NCI-H2029 treated with DMSO at 0.1 percent for 48 hours (cell line): ENCODE results near the gene ELP5.

ENCODE experiments used
- DNase-seq: peaks from one replicate; lab custom pipeline; 2025; lab: John Stamatoyannopoulos, UW

ELP5 gene

GRCh38 chr17:7285679-7286078 is 33.7 kb downstream of the ELP5 start:
- no peak for DNase-seq

GRCh38 chr17:7289256-7290032 is 37.4 kb downstream of the ELP5 start:
- no peak for DNase-seq

GRCh38 chr17:7290166-7290565 is 38.2 kb downstream of the ELP5 start:
- DNase-seq = no peak

- DNase-seq = no peak
Measured at GRCh38 chr17:7290685-7291084, 38.7 kb downstream of the ELP5 start.

GRCh38 chr17:7292194-7292593 is 40.2 kb downstream of the ELP5 start:
- no peak for DNase-seq

GRCh38 chr17:7292729-7293128 is 40.7 kb downstream of the ELP5 start:
- no peak for DNase-seq

GRCh38 chr17:7293159-7293558 is 41.1 kb downstream of the ELP5 start:
- no peak for DNase-seq

GRCh38 chr17:7293816-7294613 is 42.0 kb downstream of the ELP5 start:
- DNase-seq = no peak

GRCh38 chr17:7294614-7295153 is 42.7 kb downstream of the ELP5 start, which contains the start of gene YBX2:
Gene YBX2, minus strand, starts transcription at chr17:7294639. Its CDS starts 139 bp downstream, at chr17:7294500.
- peak; percentile 2 for DNase-seq

- DNase-seq = no peak
Measured at GRCh38 chr17:7295230-7296180, 43.5 kb downstream of the ELP5 start.

GRCh38 chr17:7296189-7296861 is 44.3 kb downstream of the ELP5 start:
- no peak for DNase-seq

GRCh38 chr17:7304179-7304578 is 52.2 kb downstream of the ELP5 start:
- DNase-seq = no peak

- DNase-seq = peak; percentile 92
Measured at GRCh38 chr17:7306911-7307685, 55.1 kb downstream of the ELP5 start, which contains the start of gene EIF5A. Gene EIF5A, plus strand, starts transcription at chr17:7307628. Its CDS starts 2,008 bp downstream, at chr17:7309636.

- no peak for DNase-seq
Measured at GRCh38 chr17:7307686-7308624, 55.9 kb downstream of the ELP5 start.

- DNase-seq = peak; percentile 49
Measured at GRCh38 chr17:7308625-7309433, 56.8 kb downstream of the ELP5 start.
